ENCODE data around the gene MBL2. TPM values are rescaled to one million over a fixed set of nuclear protein-coding genes. Genes with fewer than 3 reads are reported as not detected.

MBL2 gene
- total and polyA plus RNA-seq, 2 donors, result 0.05 to 0.09 TPM

GRCh38 chr10:52750629-52751028, 22.0 kb downstream of the MBL2 start:
- Histone ChIP-seq H3K9me3 (ENCODE audit: control insufficient read depth in 2 of 2, insufficient read depth in 1 of 2, low read length in 1 of 2) (no peaks in the 10 kb centered on the region), H3K27ac (ENCODE audit: low read depth in 1 of 2, low read length in 1 of 2) (no peak overlapping the region), H3K4me3 (ENCODE audit: low read length in 2 of 2) (no peak overlapping the region), H3K36me3 (ENCODE audit: control insufficient read depth in 2 of 2, insufficient read depth in 2 of 2, low read length in 1 of 2) (no peaks in the 10 kb centered on the region), H3K4me1 (ENCODE audit: control insufficient read depth in 2 of 2, insufficient read depth in 2 of 2, low read length in 2 of 2) (peaks cover 19 to 33% of the 10 kb centered on the region in 2 donors), H3K27me3 (ENCODE audit: control insufficient read depth in 2 of 2, insufficient read depth in 1 of 2, low read length in 1 of 2) (no peaks in the 10 kb centered on the region)
- WGBS, result 93% methylated on average over 1 of the region's 1 CpG
- DNase-seq (ENCODE audit: low read depth in 6 of 9, low spot score in 9 of 9), result no peak

GRCh38 chr10:52747694-52748093, 24.9 kb downstream of the MBL2 start:
- Histone ChIP-seq H3K27ac (ENCODE audit: low read depth in 1 of 2, low read length in 1 of 2) (no peak overlapping the region), H3K4me1 (ENCODE audit: control insufficient read depth in 2 of 2, insufficient read depth in 2 of 2, low read length in 2 of 2) (peaks cover 20 to 46% of the 10 kb centered on the region in 2 donors), H3K4me3 (ENCODE audit: low read length in 2 of 2) (no peak overlapping the region), H3K9me3 (ENCODE audit: control insufficient read depth in 2 of 2, insufficient read depth in 1 of 2, low read length in 1 of 2) (no peaks in the 10 kb centered on the region), H3K36me3 (ENCODE audit: control insufficient read depth in 2 of 2, insufficient read depth in 2 of 2, low read length in 1 of 2) (no peaks in the 10 kb centered on the region), H3K27me3 (ENCODE audit: control insufficient read depth in 2 of 2, insufficient read depth in 1 of 2, low read length in 1 of 2) (no peaks in the 10 kb centered on the region)
- DNase-seq (ENCODE audit: low read depth in 6 of 9, low spot score in 9 of 9), result no peak
- 97% methylated on average over 4 of the region's 4 CpGs for WGBS

- H3K4me1 ChIP-seq (ENCODE audit: control insufficient read depth in 2 of 2, insufficient read depth in 2 of 2, low read length in 2 of 2), result peaks cover 30 to 61% of the 10 kb centered on the region in 2 donors
- WGBS, result 85% methylated on average over 5 of the region's 5 CpGs
- no peaks in the 10 kb centered on the region for H3K36me3 ChIP-seq (ENCODE audit: control insufficient read depth in 2 of 2, insufficient read depth in 2 of 2, low read length in 1 of 2)
- no peak overlapping the region for H3K27ac ChIP-seq (ENCODE audit: low read depth in 1 of 2, low read length in 1 of 2)
- no peaks in the 10 kb centered on the region for H3K9me3 ChIP-seq (ENCODE audit: control insufficient read depth in 2 of 2, insufficient read depth in 1 of 2, low read length in 1 of 2)
- H3K4me3 ChIP-seq (ENCODE audit: low read length in 2 of 2), result no peak overlapping the region
- H3K27me3 ChIP-seq (ENCODE audit: control insufficient read depth in 2 of 2, insufficient read depth in 1 of 2, low read length in 1 of 2), result no peaks in the 10 kb centered on the region
- no peak for DNase-seq (ENCODE audit: low read depth in 6 of 9, low spot score in 9 of 9)
Observed at GRCh38 chr10:52746169-52746568, 26.4 kb downstream of the MBL2 start.

- WGBS, result 79% methylated on average over 8 of the region's 8 CpGs
Observed at GRCh38 chr10:52744057-52744805, 28.4 kb downstream of the MBL2 start.

DNA sequence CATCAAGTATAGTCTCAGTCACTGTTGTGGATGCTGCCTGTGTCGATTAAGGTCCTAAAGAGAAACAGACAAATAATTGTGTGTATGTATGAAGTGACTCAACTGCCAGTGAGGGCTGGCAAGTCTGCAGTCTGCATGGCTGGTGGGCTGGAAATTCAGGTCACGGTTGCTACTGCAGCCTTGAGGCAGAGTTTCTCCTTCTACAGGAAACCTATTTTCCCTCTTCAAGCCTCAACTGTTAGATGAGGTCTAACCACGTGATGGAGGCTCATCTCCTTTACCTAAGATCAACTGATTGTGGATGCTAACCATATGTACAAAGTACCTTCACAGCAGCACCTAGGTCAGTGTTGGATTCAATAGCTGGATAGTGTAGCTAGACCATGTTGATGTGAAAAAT, 29.9 kb downstream of the MBL2 start:
- no peaks in the 10 kb centered on the region for H3K27me3 ChIP-seq (ENCODE audit: control insufficient read depth in 2 of 2, insufficient read depth in 1 of 2, low read length in 1 of 2)
- peak overlapping the region; percentile 39 to 96 for H3K27ac ChIP-seq (ENCODE audit: low read depth in 1 of 2, low read length in 1 of 2)
- DNase-seq (ENCODE audit: low read depth in 6 of 9, low spot score in 9 of 9), result peak; percentile 59 to 93 (median 82)
- peaks cover 30 to 64% of the 10 kb centered on the region in 2 donors for H3K4me1 ChIP-seq (ENCODE audit: control insufficient read depth in 2 of 2, insufficient read depth in 2 of 2, low read length in 2 of 2)
- WGBS, result 12% methylated on average over 3 of the region's 3 CpGs
- H3K9me3 ChIP-seq (ENCODE audit: control insufficient read depth in 2 of 2, insufficient read depth in 1 of 2, low read length in 1 of 2), result no peaks in the 10 kb centered on the region
- H3K36me3 ChIP-seq (ENCODE audit: control insufficient read depth in 2 of 2, insufficient read depth in 2 of 2, low read length in 1 of 2), result no peaks in the 10 kb centered on the region
- no peak overlapping the region for H3K4me3 ChIP-seq (ENCODE audit: low read length in 2 of 2)

More at GRCh38 chr10:52744057-52744805, 28.4 kb downstream of the MBL2 start:
- H3K27me3 ChIP-seq (ENCODE audit: control insufficient read depth in 2 of 2, insufficient read depth in 1 of 2, low read length in 1 of 2), result no peaks in the 10 kb centered on the region
- peaks cover 33 to 69% of the 10 kb centered on the region in 2 donors for H3K4me1 ChIP-seq (ENCODE audit: control insufficient read depth in 2 of 2, insufficient read depth in 2 of 2, low read length in 2 of 2)
- H3K36me3 ChIP-seq (ENCODE audit: control insufficient read depth in 2 of 2, insufficient read depth in 2 of 2, low read length in 1 of 2), result no peaks in the 10 kb centered on the region
- DNase-seq (ENCODE audit: low read depth in 6 of 9, low spot score in 9 of 9), result no peak
- no peaks in the 10 kb centered on the region for H3K9me3 ChIP-seq (ENCODE audit: control insufficient read depth in 2 of 2, insufficient read depth in 1 of 2, low read length in 1 of 2)
- H3K4me3 ChIP-seq (ENCODE audit: low read length in 2 of 2), result no peak overlapping the region
- peak overlapping the region in 1 of 2 donors; percentile 96 for H3K27ac ChIP-seq (ENCODE audit: low read depth in 1 of 2, low read length in 1 of 2)

- no peaks in the 10 kb centered on the region for H3K9me3 ChIP-seq (ENCODE audit: control insufficient read depth in 2 of 2, insufficient read depth in 1 of 2, low read length in 1 of 2)
- H3K27me3 ChIP-seq (ENCODE audit: control insufficient read depth in 2 of 2, insufficient read depth in 1 of 2, low read length in 1 of 2), result no peaks in the 10 kb centered on the region
- no peak overlapping the region for H3K4me3 ChIP-seq (ENCODE audit: low read length in 2 of 2)
- peaks cover 24 to 56% of the 10 kb centered on the region in 2 donors for H3K4me1 ChIP-seq (ENCODE audit: control insufficient read depth in 2 of 2, insufficient read depth in 2 of 2, low read length in 2 of 2)
- peak in 1 of 9 donors; percentile 46 for DNase-seq (ENCODE audit: low read depth in 6 of 9, low spot score in 9 of 9)
- no peaks in the 10 kb centered on the region for H3K36me3 ChIP-seq (ENCODE audit: control insufficient read depth in 2 of 2, insufficient read depth in 2 of 2, low read length in 1 of 2)
- 97% methylated on average over 2 of the region's 2 CpGs for WGBS
- H3K27ac ChIP-seq (ENCODE audit: low read depth in 1 of 2, low read length in 1 of 2), result peak overlapping the region in 1 of 2 donors; percentile 96
Observed at GRCh38 chr10:52741851-52742250, 30.7 kb downstream of the MBL2 start.

GRCh38 chr10:52740913-52741675, 31.5 kb downstream of the MBL2 start:
- no peak overlapping the region for H3K4me3 ChIP-seq (ENCODE audit: low read length in 2 of 2)
- WGBS, result 57% methylated on average over 5 of the region's 5 CpGs
- H3K27ac ChIP-seq (ENCODE audit: low read depth in 1 of 2, low read length in 1 of 2), result peak overlapping the region in 1 of 2 donors; percentile 96
- peaks cover 21 to 50% of the 10 kb centered on the region in 2 donors for H3K4me1 ChIP-seq (ENCODE audit: control insufficient read depth in 2 of 2, insufficient read depth in 2 of 2, low read length in 2 of 2)
- no peaks in the 10 kb centered on the region for H3K36me3 ChIP-seq (ENCODE audit: control insufficient read depth in 2 of 2, insufficient read depth in 2 of 2, low read length in 1 of 2)
- no peaks in the 10 kb centered on the region for H3K27me3 ChIP-seq (ENCODE audit: control insufficient read depth in 2 of 2, insufficient read depth in 1 of 2, low read length in 1 of 2)
- H3K9me3 ChIP-seq (ENCODE audit: control insufficient read depth in 2 of 2, insufficient read depth in 1 of 2, low read length in 1 of 2), result no peaks in the 10 kb centered on the region
- DNase-seq (ENCODE audit: low read depth in 6 of 9, low spot score in 9 of 9), result peak; percentile 56 to 92 (median 85)

DNA sequence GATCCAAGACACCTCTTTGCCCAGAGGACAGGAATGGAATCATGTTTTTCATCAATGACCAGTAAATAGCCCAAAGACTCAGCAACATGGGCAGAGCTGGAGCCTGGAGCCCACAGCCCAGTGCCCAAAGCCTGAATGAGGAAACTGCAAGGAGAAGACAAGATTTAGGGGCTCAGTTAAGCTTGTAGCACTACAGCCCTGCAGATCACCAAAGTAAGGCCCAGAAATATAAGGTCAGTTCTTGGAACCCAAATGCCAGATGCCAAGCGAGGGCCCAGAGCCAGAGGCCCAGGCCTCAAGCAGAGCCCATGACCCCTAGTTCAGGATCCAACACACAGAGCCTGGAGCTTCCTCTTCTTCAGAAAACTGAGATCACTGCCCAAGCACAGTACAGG, 32.4 kb downstream of the MBL2 start:
- Histone ChIP-seq H3K27me3 (ENCODE audit: control insufficient read depth in 2 of 2, insufficient read depth in 1 of 2, low read length in 1 of 2) (no peaks in the 10 kb centered on the region), H3K4me1 (ENCODE audit: control insufficient read depth in 2 of 2, insufficient read depth in 2 of 2, low read length in 2 of 2) (peaks cover 21 to 43% of the 10 kb centered on the region in 2 donors), H3K4me3 (ENCODE audit: low read length in 2 of 2) (no peak overlapping the region), H3K9me3 (ENCODE audit: control insufficient read depth in 2 of 2, insufficient read depth in 1 of 2, low read length in 1 of 2) (no peaks in the 10 kb centered on the region), H3K36me3 (ENCODE audit: control insufficient read depth in 2 of 2, insufficient read depth in 2 of 2, low read length in 1 of 2) (no peaks in the 10 kb centered on the region), H3K27ac (ENCODE audit: low read depth in 1 of 2, low read length in 1 of 2) (no peak overlapping the region)
- 98% methylated on average over 1 of the region's 1 CpG for WGBS
- no peak for DNase-seq (ENCODE audit: low read depth in 6 of 9, low spot score in 9 of 9)

All from thymus (tissue), 11 donors.